GM18520 (cell line): Measurements from ENCODE around the gene KCNK3.
"Not testable (repeated sequence)": the region's sequence is repeated elsewhere in the genome, so short reads cannot be mapped to it uniquely, and the experiment has no call there.

Source experiments
- ATAC-seq: cut with Tn5 transposase; IDR thresholded peaks from one replicate; pipeline ENCODE4 v1.9.1; 2021; ENCODE audit not compliant: unreplicated experiment

The KCNK3 gene

GRCh38 chr2:26692279-26692896 is at the start of gene KCNK3:
Gene KCNK3, plus strand, starts transcription at chr2:26692722. Its CDS starts 154 bp downstream, at chr2:26692876.
- no peak for ATAC-seq

DNA sequence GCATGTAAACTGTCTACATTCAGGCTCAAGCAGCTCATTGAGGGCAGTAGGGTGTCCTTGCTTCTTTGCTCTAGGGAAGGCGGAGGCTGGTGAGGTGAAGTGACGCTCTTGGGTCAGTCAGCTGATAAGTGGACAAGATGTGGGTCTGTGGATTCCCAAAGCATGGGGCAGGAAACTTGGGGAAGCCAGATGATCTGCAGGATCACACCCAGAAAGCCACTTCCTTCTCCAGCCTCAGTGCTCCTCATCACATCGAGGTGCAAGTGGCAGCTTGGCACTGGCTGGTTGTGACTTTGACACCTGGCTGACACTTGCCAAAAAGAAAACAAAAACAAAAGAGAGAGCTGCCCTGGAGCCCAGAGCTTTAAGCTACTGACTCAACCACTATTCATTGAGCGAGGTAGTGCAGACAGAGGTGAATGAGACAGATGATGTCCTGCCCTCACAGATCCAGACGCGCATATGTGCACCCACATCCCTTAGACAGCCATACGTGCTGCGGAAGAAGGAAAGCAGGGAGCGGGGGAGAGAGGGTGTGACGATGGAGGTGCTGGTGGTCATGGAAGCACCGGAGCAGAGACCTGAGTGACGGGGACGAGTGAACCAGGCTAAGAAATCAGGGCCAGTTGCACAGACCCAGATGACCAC is 48.2 kb upstream of the KCNK3 start:
- no peak for ATAC-seq

- ATAC-seq: no peak
Measured at GRCh38 chr2:26645762-26646161, 46.8 kb upstream of the KCNK3 start.

DNA sequence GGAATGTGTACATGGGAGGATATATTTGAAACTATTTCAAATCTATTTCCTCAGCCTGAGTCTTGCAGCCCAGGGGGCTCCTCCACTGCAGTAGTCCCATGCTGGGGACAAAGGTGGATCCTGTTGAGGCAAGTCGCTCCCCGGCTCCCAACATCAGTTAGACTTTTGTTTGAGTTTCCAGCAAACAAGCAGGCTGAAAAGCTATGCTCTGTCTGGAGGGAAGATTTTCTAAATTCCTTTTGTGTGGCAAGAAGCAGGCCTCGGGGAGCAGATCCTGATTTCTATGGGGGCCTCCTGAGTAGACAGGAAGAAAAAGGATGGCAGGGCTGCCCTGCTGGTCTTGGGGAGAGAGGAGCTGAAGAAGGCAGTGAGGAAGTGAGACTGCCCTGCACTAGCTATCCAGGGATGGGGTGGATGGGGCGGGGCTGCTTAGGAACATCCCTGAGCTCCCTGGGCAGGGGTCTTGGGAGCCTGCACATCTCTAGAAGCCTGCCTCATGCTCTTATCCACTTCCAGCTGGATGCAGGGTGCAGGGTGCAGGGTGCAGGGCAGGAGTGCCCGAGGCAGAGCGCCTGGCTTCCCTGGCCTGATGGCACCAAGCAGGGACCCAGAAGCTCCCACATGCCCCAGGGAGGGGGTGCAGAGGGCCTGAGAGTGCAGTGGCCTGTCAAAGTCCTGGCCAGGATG is 45.4 kb upstream of the KCNK3 start:
- ATAC-seq: no peak

DNA sequence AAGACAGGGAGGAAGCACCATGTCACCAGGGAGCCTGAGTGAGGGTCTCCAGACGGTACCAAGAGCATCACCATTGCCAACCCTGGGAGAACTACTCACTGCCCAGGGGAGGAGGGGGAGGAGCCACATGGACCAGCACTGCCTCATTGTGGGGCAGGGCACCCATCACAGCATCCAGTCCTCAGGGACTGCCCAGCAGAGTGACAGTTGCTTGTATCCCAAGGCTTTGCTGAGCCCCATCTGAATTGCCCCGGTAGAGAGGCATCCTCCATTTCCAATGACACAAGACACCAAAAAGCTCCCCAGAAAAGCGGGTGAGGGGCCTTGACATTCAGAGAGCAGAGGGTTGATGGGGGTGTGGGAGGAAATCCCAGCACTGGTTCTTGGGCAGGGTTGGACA is 44.5 kb upstream of the KCNK3 start:
- ATAC-seq: no peak

DNA sequence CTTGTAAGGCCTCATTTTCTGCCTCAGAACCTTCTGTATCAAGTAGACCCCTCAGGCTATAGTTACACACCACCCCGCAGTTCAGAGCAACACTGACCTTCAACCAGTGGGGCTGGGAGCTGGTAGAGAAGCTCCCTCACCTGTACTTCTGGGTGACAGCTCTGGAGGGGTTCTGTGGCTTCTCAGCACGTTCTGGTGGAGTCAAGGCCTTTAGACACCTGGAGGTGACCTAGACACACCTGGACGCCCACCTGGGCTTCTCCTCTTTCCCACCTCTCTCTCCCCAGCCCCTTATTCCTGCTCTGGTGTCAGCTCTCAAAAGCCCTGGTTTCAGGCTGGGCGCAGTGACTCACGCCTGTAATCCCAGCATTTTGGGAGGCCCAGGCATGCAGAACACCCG is 44.0 kb upstream of the KCNK3 start:
- no peak for ATAC-seq

DNA sequence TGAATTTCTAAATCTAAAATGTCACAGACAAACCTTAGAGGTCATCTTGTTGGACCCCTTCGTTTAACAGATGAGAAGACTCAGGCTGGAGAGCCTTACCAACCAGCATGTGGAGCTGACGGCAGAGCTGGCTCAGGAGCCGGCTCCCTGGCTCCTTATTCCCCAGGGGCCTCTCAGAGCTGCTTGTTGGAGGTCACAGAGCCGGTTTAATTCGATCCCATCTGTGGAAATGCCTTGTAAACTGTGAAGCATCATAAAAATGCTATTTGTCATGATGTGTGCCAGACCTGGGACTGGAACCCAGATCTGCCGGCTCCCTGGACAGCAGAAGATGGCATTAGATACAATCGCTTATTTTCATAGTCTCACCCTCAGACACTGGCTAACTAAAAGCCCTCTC is 43.2 kb upstream of the KCNK3 start:
- ATAC-seq: no peak

- no peak for ATAC-seq
Measured at GRCh38 chr2:26649992-26650712, 42.4 kb upstream of the KCNK3 start.

GRCh38 chr2:26650713-26651469 is 41.6 kb upstream of the KCNK3 start:
- ATAC-seq: no peak

DNA sequence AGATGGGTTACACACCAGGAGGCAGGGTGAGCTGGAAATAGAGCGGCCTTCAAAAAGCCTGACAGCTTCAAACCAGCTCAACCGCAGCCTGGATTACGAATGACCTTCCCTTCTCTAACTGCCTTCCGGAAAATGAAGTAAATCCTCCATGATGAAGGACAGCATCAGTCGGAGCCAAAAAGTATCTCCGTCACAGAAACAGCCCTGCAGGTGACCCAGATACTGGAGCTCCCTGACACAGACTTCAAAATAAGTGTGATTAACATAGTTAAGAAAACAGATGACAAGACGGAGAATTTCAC is 41.1 kb upstream of the KCNK3 start:
- ATAC-seq: no peak

GRCh38 chr2:26651799-26652198 is 40.7 kb upstream of the KCNK3 start:
- no peak for ATAC-seq

DNA sequence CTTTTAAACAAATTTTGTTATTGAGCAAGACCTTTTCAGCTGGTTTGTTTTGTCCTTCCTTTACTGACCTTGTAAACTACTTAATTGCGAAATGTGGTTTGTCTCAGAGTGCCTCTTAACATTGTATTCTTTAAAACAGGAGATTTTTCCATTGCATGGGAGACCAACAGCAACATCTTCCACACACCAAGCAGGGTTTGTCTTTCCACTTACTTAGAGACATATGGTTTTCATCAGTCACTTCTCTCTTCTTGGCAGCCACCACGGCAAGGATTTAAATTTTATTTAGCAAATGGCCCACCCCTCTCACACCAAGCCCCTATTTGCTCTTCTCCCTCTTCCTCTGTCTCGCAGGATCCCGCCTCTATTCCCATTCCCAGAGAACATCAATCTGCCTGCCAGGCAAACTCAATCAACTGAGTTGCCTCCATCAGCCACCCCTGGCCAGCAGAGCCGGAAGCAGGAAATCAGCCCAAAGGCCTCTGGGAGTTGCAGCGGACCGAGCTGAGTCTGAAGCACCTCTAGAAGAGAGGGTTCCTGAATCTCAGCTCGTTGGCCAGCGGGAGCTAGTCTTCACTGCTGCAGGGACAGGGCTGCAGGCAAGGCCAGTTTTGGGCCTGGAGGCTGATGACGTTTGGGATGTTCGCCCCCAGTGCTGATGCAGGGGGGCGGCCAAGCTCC is 40.0 kb upstream of the KCNK3 start:
- no peak for ATAC-seq

DNA sequence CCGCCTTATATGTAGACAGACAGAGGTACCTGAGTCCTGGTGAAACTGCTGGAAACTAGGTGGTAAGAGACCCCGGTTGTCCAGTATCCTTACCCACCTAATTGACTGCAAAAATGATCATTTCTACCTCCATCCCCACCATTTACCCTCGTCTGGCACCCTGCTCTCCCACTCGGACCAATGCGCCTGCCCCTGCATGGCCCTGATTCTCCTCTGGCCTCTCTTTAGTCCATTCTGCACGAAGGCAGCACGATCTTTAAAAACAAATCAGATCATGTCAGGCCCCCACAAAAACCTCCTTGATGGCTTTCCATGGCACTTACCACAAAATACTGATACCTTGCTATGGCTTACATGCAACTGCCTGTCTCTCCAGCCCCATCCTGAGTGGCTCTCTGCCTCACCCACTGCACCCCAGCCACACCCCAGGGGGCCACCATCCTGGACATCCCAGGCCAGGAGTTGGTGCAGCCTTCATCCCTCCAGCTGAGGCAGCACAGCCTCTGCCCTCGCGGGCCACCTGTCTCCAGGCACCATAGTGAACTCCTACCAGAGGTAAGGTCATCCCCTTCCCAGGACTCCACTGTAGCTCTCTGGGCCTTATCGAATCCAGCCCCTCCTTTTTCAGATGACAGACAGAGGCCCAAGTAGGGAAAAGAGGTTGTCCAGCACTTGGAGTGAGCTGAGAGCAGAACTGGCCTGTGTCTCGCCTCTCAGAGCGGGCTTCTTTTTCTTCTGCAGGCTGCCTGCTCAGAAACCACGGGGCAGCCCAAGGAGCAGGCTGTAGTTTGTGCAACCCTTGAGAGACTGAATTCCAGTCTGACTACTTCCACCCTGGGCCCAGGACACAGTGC is 39.1 kb upstream of the KCNK3 start:
- ATAC-seq: no peak

- ATAC-seq: no peak
Measured at GRCh38 chr2:26654061-26654340, 38.5 kb upstream of the KCNK3 start.

GRCh38 chr2:26655120-26655519 is 37.4 kb upstream of the KCNK3 start:
- not testable (repeated sequence) for ATAC-seq

DNA sequence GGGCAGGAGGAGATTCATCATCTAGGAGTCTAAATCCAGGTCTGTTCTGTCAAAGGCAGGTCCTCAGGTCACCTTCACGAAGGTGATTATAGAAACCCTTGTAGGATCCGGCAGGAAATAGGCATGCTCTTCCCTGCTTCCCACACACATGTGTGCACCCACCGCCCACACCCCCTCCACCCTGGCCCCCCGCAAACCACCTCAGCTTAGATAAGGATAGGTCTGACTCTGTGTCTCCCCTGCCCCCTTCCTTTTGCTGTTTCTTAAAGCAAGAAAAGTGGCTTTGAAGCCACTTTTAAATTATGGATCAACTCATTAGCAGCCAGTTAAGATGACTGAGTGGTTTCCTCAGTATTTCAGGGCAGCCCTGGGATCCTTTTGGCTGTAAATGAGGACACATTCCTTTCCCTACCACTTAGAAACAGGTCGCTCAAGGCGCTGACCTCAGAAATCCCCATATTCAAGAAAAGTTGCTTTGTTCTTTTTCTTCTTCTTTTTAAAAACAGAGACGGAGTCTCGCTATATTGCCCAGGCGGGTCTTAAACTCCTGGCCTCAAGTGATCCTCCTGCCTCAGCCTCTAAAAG is 36.8 kb upstream of the KCNK3 start:
- no peak for ATAC-seq

- ATAC-seq: no peak
Measured at GRCh38 chr2:26657265-26657664, 35.3 kb upstream of the KCNK3 start.

DNA sequence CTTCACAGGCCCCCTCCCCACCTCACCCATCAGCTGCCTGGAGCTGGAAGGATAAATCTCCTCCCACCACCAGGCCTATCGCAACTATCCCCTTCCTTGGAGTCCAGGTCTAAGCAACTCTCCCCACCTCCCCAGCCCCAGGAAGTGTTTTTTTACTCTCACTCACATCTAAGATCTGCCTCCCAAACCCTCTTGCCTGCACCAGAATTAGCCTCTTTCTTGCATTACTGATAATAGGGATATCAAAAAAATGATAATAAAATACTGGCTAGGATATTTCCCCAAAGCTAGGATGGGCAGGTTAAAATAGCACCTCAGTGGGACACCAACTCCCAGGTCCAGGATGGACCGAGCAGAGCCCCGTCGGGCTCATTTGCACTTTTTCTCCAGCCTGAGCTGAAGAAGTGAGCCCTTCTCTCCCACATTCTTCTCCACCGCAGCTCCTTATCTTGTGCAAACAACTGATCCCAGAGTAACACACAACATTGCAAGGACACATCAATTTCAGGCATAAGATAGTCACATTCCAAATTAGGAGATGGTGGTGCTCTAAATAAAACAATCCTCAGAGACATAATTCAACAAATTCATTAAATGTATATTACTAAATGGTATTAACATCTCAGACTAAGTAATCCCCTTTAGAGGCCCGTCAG is 33.7 kb upstream of the KCNK3 start:
- no peak for ATAC-seq

DNA sequence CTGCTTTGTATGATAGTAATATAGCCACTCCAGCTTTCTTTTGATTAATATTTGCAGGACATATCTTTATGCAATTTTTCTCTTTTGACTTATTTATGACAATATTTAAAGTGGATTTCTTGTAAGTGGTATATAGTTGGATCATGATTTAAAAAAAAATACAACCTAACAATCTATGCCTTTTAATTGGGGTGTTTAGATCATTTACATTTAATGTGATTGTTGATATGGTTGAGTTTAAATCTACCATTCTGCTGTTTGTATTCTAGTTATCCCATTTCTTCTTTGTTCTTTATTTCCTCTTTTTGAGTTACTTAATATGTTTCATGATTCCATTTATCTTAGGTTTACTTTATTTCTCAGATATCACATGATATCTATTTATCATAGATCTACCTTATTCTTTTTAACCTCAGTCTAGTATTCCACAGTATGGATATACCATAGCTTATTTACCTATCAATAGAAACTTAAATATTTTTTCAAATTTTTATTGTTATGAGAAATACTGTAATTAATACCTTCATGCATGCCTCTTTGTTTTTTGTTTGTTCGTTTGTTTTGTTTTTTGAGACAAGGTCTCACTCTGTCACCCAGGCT is 32.1 kb upstream of the KCNK3 start:
- no peak for ATAC-seq
